GM21423 (cell line): Measurements from ENCODE around the gene IGFBP5.
A peak's percentile ranks its signal among the peaks of the same experiment; 100 is the strongest.

Experiments
- ATAC-seq: cut with Tn5 transposase; IDR thresholded peaks from one replicate; pipeline ENCODE4 v1.9.1; 2021; ENCODE audit warnings: mild to moderate bottlenecking, moderate library complexity; ENCODE audit not compliant: unreplicated experiment

The IGFBP5 gene

GRCh38 chr2:216666461-216667233 lies 28.7 kb downstream of the IGFBP5 start:
- peak; percentile 78 for ATAC-seq

- no peak for ATAC-seq
These were observed 29.6 kb downstream of the IGFBP5 start for GRCh38 chr2:216665717-216666116.

- ATAC-seq, result no peak
These were observed 30.1 kb downstream of the IGFBP5 start for GRCh38 chr2:216665242-216665641.

- no peak for ATAC-seq
These were observed 30.7 kb downstream of the IGFBP5 start for GRCh38 chr2:216664593-216665034.

GRCh38 chr2:216663846-216664245 lies 31.5 kb downstream of the IGFBP5 start:
- no peak for ATAC-seq

- ATAC-seq, result no peak
These were observed 32.2 kb downstream of the IGFBP5 start for GRCh38 chr2:216663106-216663505.

GRCh38 chr2:216661639-216662375 lies 33.5 kb downstream of the IGFBP5 start:
- no peak for ATAC-seq

- no peak for ATAC-seq
These were observed 34.3 kb downstream of the IGFBP5 start for GRCh38 chr2:216661051-216661450.

- ATAC-seq, result no peak
These were observed 34.9 kb downstream of the IGFBP5 start for GRCh38 chr2:216660496-216660895.

- no peak for ATAC-seq
These were observed 36.1 kb downstream of the IGFBP5 start for GRCh38 chr2:216659276-216659675.

- ATAC-seq, result no peak
These were observed 36.6 kb downstream of the IGFBP5 start for GRCh38 chr2:216658757-216659156.

- no peak for ATAC-seq
These were observed 37.4 kb downstream of the IGFBP5 start for GRCh38 chr2:216657980-216658379.

GRCh38 chr2:216657086-216657855 lies 38.1 kb downstream of the IGFBP5 start:
- ATAC-seq, result no peak

GRCh38 chr2:216654528-216655052 lies 40.8 kb downstream of the IGFBP5 start:
- no peak for ATAC-seq

GRCh38 chr2:216653931-216654365 lies 41.4 kb downstream of the IGFBP5 start:
- no peak for ATAC-seq

GRCh38 chr2:216653093-216653799 lies 42.1 kb downstream of the IGFBP5 start:
- no peak for ATAC-seq

GRCh38 chr2:216652566-216652965 lies 42.8 kb downstream of the IGFBP5 start:
- ATAC-seq, result no peak

- ATAC-seq, result no peak
These were observed 43.9 kb downstream of the IGFBP5 start for GRCh38 chr2:216651351-216651881.

- no peak for ATAC-seq
These were observed 44.6 kb downstream of the IGFBP5 start for GRCh38 chr2:216650626-216651257.

GRCh38 chr2:216649574-216649973 lies 45.8 kb downstream of the IGFBP5 start:
- no peak for ATAC-seq
